ENCODE measurements around the gene AOPEP.

- TF ChIP-seq, protein P1, sequence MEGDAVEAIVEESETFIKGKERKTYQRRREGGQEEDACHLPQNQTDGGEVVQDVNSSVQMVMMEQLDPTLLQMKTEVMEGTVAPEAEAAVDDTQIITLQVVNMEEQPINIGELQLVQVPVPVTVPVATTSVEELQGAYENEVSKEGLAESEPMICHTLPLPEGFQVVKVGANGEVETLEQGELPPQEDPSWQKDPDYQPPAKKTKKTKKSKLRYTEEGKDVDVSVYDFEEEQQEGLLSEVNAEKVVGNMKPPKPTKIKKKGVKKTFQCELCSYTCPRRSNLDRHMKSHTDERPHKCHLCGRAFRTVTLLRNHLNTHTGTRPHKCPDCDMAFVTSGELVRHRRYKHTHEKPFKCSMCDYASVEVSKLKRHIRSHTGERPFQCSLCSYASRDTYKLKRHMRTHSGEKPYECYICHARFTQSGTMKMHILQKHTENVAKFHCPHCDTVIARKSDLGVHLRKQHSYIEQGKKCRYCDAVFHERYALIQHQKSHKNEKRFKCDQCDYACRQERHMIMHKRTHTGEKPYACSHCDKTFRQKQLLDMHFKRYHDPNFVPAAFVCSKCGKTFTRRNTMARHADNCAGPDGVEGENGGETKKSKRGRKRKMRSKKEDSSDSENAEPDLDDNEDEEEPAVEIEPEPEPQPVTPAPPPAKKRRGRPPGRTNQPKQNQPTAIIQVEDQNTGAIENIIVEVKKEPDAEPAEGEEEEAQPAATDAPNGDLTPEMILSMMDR (IDR thresholded peaks at IDR 0.05): no peak
- no peak for TF ChIP-seq POLR2AphosphoS5 (IDR thresholded peaks at IDR 0.05)
- no peak for TF ChIP-seq POLR2A (IDR thresholded peaks at IDR 0.05)
- no peak for TF ChIP-seq EP300 (IDR thresholded peaks at IDR 0.05)
Observed at GRCh38 chr9:95104581-95104960, 378.1 kb downstream of the AOPEP start.

All from upper lobe of left lung (tissue), 4 donors.